Prostate gland (tissue), 2 donors: ENCODE data around the gene FAM180A. TPM values are rescaled to one million over a fixed set of nuclear protein-coding genes. Genes with fewer than 3 reads are reported as not detected.

Experiments used
- DNase-seq: peaks from one replicate; pipeline ENCODE4 v3.0.0-alpha.2; 2019; ENCODE audit warnings: low spot score
- H3K27ac ChIP-seq, 2 donors: fragments of 200-600 bp; sonication (generic); 2 replicates each; pipeline ENCODE4 v1.5.1; 2017 to 2019
- H3K27me3 ChIP-seq: fragments of 200-600 bp; sonication (generic); replicated peaks from 2 replicates; pipeline ENCODE4 v1.5.1; 2019; ENCODE audit not compliant: insufficient read depth
- H3K36me3 ChIP-seq, 2 donors: fragments of 200-600 bp; sonication (generic); 1 replicate in 1 of 2; 2 replicates in 1 of 2; pipeline versions ENCODE4 v1.5.1 to v1.8.1; 2017 to 2019
- H3K4me1 ChIP-seq: fragments of 200-600 bp; sonication (generic); replicated peaks from 2 replicates; pipeline ENCODE4 v1.5.1; 2019
- H3K4me3 ChIP-seq, 2 donors: fragments of 200-600 bp; sonication (generic); 2 replicates each; pipeline ENCODE4 v1.5.1; 2017 to 2019
- H3K9me3 ChIP-seq: fragments of 200-600 bp; sonication (generic); 2 replicates; pipeline ENCODE4 v1.5.1; 2017
- CTCF ChIP-seq, 4 experiments: fragments of 200-600 bp in 2 of 4; fragments of 450-650 bp in 2 of 4; sonication (generic) in 2 of 4; IDR thresholded peaks; 1 replicate in 3 of 4; 2 replicates in 1 of 4; pipeline ENCODE4 v1.5.1; 2016 to 2019; ENCODE audit warnings: antibody characterized with exemption in 4 of 4, mild to moderate bottlenecking in 2 of 4, moderate library complexity in 2 of 4
- POLR2A ChIP-seq: fragments of 450-650 bp; IDR thresholded peaks from one replicate; pipeline ENCODE4 v1.6.1; 2016; ENCODE audit warnings: antibody characterized with exemption, mild to moderate bottlenecking
- POLR2AphosphoS5 ChIP-seq: sonication (generic); formaldehyde crosslinking; IDR thresholded peaks from one replicate; pipeline ENCODE4 v1.6.1; 2017; ENCODE audit warnings: antibody characterized with exemption
- WGBS: methylation state at CpG from one replicate; pipeline ENCODE4 v1.1.5; 2018; 5-methylcytosine and 5-hydroxymethylcytosine counted together
- intact Hi-C: fragments of 100-400 bp; cut with DNase I; formaldehyde crosslinking; loops from one replicate; pipeline ENCODE4 v1.14.2; 2022
- total RNA-seq, 2 donors: library from RNA; depleted of rRNA; stranded (reverse); fragments of >200 nt; gene quantifications; one replicate each; pipeline ENCODE4 v1.1.0, GENCODE V29; 2016

FAM180A gene
- total RNA-seq, 2 donors from 2014 or later = 0.77 to 6.9 TPM

- no peaks in the 10 kb centered on the region for H3K27me3 ChIP-seq
- intact Hi-C loops = no loop called here
- no peak overlapping the region for H3K4me3 ChIP-seq
- no peaks in the 10 kb centered on the region for H3K4me1 ChIP-seq
- no peak for TF ChIP-seq POLR2A
- TF ChIP-seq POLR2AphosphoS5 = no peak
- TF ChIP-seq CTCF (IDR thresholded peaks at IDR 0.05) = no peak
- H3K9me3 ChIP-seq = no peaks in the 10 kb centered on the region
- no peak for DNase-seq
- no peak overlapping the region for H3K27ac ChIP-seq
- 48% methylated on average over 3 of the region's 3 CpGs for WGBS
- H3K36me3 ChIP-seq = no peaks in the 10 kb centered on the region
Observed at GRCh38 chr7:135717693-135718092, 30.9 kb downstream of the FAM180A start.

- no peaks in the 10 kb centered on the region for H3K27me3 ChIP-seq
- H3K27ac ChIP-seq = no peak overlapping the region
- no peaks in the 10 kb centered on the region for H3K9me3 ChIP-seq
- H3K4me1 ChIP-seq = no peaks in the 10 kb centered on the region
- WGBS = 37% methylated on average over 9 of the region's 9 CpGs
- DNase-seq = no peak
- intact Hi-C loops = no loop called here
- no peak for TF ChIP-seq POLR2AphosphoS5
- no peak for TF ChIP-seq CTCF (IDR thresholded peaks at IDR 0.05)
- TF ChIP-seq POLR2A = no peak
- no peaks in the 10 kb centered on the region for H3K36me3 ChIP-seq
- H3K4me3 ChIP-seq = no peak overlapping the region
Observed at GRCh38 chr7:135716677-135717238, 31.9 kb downstream of the FAM180A start.

GRCh38 chr7:135715673-135716072, 32.9 kb downstream of the FAM180A start:
- Histone ChIP-seq H3K4me1 (no peaks in the 10 kb centered on the region), H3K9me3 (no peaks in the 10 kb centered on the region), H3K27me3 (no peaks in the 10 kb centered on the region), H3K27ac (no peak overlapping the region), H3K4me3 (no peak overlapping the region), H3K36me3 (no peaks in the 10 kb centered on the region)
- intact Hi-C loops = no loop called here
- 55% methylated on average over 1 of the region's 1 CpG for WGBS
- DNase-seq = no peak
- TF ChIP-seq POLR2AphosphoS5 (no peak), POLR2A (no peak)

- intact Hi-C loops = no loop called here
- Histone ChIP-seq H3K9me3 (no peaks in the 10 kb centered on the region), H3K4me1 (no peaks in the 10 kb centered on the region), H3K4me3 (no peak overlapping the region), H3K36me3 (no peaks in the 10 kb centered on the region), H3K27me3 (no peaks in the 10 kb centered on the region), H3K27ac (no peak overlapping the region)
- no peak for TF ChIP-seq POLR2AphosphoS5
- no peak for TF ChIP-seq CTCF (IDR thresholded peaks at IDR 0.05)
- TF ChIP-seq POLR2A = no peak
- no peak for DNase-seq
- WGBS = 94% methylated on average over 5 of the region's 5 CpGs
Observed at GRCh38 chr7:135715055-135715522, 33.5 kb downstream of the FAM180A start.

- no peaks in the 10 kb centered on the region for H3K9me3 ChIP-seq
- intact Hi-C loops = no loop called here
- WGBS = 82% methylated on average over 19 of the region's 20 CpGs
- H3K4me3 ChIP-seq = no peak overlapping the region
- TF ChIP-seq CTCF (IDR thresholded peaks at IDR 0.05) (no peak), POLR2A (no peak), POLR2AphosphoS5 (no peak)
- H3K36me3 ChIP-seq = no peaks in the 10 kb centered on the region
- no peak for DNase-seq
- no peaks in the 10 kb centered on the region for H3K4me1 ChIP-seq
- H3K27ac ChIP-seq = no peak overlapping the region
- H3K27me3 ChIP-seq = no peaks in the 10 kb centered on the region
Observed at GRCh38 chr7:135714534-135715009, 34.0 kb downstream of the FAM180A start.
